ENCODE results near the gene TMEM18.
A peak's percentile ranks its signal among the peaks of the same experiment; 100 is the strongest.

Gene TMEM18

DNA sequence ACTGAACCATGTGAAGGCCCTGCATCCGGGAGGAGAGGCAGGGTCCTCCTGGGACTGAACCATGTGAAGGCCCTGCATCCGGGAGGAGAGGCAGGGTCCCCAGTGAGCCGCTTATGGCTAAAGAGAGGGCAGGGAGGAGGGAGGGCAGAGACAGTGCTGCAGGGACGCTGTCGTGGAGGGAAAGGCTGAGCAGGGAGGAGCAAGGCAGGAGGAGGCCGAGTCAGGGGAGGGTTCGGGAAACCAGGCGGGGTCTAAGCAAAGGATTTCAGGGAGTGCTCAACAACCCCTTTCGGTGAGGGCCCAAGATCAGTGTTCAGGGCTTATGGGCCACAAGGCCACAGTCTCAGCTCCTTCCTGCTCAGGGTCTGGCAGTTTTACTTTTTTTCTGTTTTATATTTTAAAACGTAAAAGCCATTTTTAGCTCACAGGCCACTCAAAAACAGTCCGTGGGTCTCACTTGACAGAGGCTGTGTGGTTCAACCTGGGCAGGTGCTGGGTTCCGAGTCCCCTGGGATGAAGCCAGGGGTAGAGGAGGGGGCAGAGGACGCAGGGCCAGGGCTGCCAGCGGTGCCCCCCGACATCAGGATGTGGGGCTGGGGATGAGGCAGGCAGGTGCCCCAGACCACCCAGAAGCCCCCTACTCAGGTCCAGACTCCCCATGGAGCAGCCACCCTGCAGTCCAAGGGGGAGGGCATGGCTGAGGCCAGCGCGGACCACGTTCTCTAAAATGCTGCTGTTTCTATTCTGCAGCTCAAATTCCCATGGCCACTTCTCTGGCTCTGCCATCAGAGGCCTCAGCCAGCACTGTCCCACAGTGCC, 5.2 kb downstream of the TMEM18 start:
- DNase-seq, result no peak

DNA sequence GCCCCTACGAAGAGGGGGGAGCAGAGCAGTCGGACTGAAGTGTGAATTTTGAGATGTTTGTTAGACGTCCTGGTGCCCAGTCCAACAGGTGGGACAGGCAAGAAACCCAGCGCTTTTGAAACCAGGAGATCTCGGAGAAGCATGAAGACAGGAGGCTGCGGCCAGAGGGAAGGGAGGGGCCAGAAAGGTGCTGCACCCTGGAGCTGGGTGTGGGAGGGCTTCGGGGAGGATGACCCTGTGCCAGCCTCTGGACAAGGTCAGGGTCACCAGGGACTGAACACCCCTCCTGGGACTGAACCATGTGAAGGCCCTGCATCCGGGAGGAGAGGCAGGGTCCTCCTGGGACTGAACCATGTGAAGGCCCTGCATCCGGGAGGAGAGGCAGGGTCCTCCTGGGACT, 6.1 kb downstream of the TMEM18 start:
- no peak for DNase-seq

DNA sequence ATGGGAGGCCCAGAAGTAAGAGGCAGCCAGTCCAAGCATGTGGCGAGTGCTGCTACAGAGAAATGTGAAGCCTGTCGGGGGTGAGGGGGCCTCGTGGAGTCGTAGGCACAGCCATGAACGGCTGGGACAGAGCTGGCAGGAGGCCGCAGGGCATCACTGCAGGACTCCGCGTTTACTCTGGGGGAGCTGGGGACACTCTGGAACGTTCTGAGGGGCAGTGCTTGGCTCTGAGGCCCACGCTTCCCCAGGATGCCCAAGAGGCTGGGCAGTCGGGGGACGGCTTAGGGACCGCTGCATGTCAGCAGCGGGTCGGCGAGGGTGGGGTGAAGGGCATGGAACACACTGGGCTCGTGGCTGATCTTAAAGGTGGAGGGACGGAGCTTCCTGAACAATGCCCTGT, 6.6 kb downstream of the TMEM18 start:
- DNase-seq, result no peak

DNA sequence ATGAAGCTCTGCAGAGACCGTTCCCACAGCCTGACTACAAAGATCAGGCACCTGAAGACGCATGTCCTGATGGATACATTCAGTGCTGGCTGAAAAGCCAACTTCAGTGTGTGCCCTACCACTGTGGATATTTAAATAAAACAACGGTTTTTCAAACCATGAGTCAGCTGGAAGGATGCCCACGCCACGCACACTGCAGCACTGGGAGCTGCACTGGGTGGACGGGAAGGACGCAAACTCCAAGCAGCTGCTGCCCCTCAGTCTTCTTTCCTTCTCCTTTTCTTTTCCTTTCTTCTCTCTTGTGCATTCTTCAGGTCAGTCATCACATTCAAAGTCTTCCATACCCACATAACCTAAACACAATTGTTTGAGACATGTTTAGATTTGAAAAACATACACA, 7.9 kb downstream of the TMEM18 start:
- no peak for DNase-seq

DNA sequence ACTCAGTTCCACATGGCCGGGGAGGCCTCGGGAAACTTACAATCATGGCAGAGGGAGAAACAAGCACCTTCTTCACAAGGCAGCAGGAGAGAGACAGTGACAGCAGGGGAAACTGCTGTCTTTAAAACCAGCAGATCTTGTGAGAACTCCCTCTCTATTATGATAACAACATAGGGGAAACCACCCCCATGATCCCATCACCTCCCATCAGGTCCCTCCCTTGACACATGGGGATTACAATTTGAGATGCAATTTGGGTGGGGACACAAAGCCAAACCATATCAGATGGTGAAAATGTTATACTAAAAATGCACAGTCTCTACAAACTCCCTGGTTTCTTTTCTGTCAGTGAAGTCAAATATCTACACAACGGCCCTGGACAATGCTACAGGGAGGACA, 9.2 kb downstream of the TMEM18 start:
- no peak for DNase-seq

- no peak for DNase-seq
Measured at GRCh38 chr2:667332-667999, 9.7 kb downstream of the TMEM18 start.

GRCh38 chr2:666441-666840, 10.8 kb downstream of the TMEM18 start:
- no peak for DNase-seq

GRCh38 chr2:665340-666073, 11.7 kb downstream of the TMEM18 start:
- DNase-seq, result no peak

GRCh38 chr2:664063-664462, 13.1 kb downstream of the TMEM18 start:
- DNase-seq, result no peak

DNA sequence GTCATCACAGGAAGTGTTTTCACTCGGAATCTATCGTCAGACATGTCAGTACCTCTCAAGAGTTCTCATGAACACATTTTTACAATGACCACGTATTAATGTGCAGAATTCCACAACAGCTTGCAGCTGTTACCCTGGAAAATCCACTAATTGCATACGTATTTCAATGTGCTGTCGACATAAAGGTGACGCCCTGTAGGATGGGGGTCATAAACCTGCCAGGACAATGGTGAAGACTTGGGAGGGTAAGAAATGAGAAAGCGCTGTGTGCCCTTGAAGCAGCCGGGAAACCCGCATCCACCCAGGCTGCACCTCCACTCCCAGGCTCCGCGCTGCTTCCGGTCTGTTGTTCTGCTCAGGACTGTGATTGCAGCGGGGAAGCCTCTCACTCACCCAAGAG, 14.0 kb downstream of the TMEM18 start:
- DNase-seq, result no peak

- DNase-seq, result no peak
Measured at GRCh38 chr2:661360-661635, 15.9 kb downstream of the TMEM18 start.

DNA sequence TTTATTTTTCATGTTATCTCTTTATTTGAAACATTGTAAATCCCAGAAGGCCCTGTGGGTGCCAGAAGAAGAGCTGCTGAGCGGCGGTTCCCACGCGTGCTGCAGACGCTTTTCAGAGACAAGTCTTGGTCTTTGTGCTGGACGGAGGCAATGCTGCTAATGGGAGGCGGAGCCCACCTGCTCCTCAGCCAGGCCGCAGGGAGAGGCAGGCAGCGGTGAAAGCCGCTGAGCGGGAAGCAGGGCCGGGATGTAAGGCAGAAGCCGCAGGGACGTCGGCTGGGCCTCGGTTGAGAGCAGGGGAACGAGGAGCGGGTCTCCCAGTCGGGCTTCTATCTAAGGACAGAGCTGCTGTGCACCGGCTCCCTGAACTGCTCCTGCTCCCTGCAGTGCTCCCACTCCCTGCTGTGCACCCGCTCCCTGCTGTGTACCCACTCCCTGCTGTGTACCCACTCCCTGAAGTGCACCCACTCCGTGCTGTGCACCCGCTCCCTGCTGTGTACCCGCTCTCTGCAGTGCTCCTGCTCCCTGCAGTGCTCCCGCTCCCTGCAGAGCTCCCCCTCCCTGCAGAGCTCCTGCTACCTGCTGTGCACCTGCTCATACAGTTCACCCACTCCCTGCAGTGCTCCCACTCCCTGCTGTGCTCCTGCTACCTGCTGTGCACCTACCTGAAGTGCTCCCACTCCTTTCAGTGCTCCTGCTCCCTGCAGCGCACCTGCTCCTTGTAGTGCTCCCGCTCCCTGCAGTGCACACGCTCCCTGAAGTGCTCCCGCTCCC, 16.4 kb downstream of the TMEM18 start:
- DNase-seq, result no peak

GRCh38 chr2:660029-660428, 17.2 kb downstream of the TMEM18 start:
- no peak for DNase-seq

DNA sequence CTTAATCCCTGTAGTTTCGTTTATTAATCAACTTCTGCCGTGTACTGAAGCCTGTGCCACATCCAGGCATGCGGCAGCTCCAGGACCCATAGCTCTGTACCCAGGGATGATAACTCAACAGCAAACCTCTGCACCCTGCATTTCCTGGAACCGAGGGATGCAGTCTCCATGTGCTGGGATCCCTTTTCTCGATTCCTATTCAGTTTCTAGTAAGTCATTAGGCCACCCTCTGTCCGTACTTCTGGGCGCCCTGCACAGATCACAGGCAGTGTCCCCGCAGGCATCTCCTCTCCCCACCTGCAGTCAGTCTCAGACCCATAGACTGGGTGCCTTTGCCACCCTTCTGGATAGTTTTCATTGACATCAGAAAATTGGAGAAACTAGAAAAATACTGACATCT, 18.8 kb downstream of the TMEM18 start:
- no peak for DNase-seq

- no peak for DNase-seq
Measured at GRCh38 chr2:657766-658165, 19.4 kb downstream of the TMEM18 start.

DNA sequence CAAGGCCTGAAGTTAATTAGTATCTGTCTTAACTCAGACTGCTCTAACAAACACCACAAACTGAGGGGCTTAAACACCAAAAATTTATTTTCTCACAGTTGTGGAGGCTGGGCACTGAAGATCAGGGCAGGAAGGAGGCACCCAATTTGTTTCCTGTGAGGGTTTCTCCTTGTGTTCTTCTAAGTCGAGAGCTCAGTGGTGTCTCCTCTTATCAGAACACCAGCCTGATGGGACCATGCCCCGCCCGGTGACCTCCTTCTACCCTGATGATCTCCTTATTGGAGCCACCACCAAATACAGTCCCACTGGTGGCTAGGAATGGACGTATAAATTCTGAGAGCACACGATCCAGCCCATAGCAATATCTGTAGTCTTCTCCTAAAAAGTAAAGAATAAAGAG, 20.5 kb downstream of the TMEM18 start:
- no peak for DNase-seq

DNA sequence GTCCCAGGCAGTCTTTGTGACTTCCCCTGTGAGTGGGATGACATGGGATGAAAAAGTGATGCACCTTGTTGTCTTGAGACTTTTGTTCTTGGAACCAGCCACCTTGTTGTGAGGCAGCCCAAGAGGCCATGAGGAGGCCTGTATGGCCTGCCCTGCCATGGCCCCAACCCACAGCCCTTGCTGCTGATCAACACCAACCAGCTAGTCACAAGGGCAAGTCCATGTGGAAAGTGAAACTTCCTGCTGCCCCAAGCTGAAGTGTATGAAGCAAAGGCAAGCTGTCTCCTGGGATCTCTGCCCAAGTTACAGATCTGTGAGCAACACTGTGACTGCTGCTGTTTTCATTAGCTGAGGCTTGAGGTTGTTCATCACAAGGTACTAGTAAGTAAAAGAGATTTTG, 21.6 kb downstream of the TMEM18 start:
- no peak for DNase-seq

DNA sequence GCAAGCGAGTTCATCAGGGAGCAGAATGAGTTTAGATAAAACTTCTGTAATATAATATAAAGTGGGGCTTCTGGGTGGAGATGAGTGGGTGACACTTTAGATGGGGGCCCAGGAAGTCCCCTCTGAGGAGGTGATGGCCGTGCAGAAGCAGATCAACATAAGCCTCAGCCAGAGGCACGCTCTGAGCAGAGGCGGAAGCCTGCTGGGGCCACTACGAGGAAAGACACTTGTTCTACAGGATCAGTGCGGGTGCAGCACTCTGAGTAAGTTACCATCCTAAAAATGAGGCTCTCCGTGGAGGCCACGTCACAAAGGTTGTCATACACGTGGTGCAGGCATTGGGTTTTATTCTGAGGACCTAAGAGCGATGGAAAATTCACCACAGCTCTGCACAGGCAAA, 22.3 kb downstream of the TMEM18 start:
- DNase-seq, result no peak

- no peak for DNase-seq
Measured at GRCh38 chr2:653645-654425, 23.4 kb downstream of the TMEM18 start.

GRCh38 chr2:652881-653480, 24.2 kb downstream of the TMEM18 start:
- no peak for DNase-seq

DNA sequence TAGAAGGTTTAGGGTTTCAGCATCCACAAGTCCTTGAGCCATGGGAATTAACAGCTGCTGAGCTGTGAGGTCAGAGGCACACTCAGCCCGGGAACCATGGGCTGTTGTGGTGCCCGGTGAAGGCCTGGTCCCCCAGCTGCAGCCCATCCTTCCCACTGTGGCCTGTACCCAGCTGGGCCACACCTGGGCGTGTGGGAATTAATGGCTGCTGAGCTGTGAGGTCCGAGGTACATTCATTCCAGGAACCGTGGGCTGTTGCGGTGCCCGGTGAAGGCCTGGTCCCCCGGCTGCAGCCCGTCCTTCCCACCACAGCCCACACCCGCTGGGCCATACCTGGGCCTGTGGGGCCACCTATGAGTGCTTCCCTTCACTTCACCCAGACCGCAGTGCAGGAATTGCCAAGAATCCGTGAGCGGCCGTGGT, 25.2 kb downstream of the TMEM18 start:
- DNase-seq, result peak; percentile 23
